GM18505 (cell line): ENCODE results near the gene XPNPEP2.

Experiments used
- ATAC-seq: cut with Tn5 transposase; IDR thresholded peaks from one replicate; pipeline ENCODE4 v1.9.1; 2021; ENCODE audit not compliant: unreplicated experiment
- POLR2A ChIP-seq: IDR thresholded peaks from 4 replicates; pipeline ENCODE4 v1.6.1; 2011; ENCODE audit warnings: borderline replicate concordance; ENCODE audit not compliant: insufficient read depth, insufficient read length; ENCODE audit errors: extremely low read depth

Gene XPNPEP2

DNA sequence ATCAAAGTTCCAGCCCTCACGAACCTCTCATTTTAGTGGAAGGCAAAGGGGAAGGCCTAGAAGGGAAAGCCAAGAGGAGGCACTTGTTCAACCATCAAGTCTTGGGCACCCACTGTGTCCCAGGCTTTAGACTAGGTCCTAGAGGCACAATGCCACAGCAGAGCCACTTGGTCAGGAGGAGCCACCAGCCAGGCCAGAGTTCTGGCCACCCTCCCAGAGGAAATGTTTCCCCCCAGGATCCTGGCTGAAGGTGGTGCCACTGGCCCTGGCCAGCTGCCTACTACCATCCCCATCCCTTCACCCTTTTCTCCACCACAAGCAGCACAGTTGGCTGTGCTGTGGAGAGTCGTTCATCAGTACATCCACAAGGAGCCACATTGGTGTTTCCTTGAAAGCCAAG is 34.3 kb upstream of the XPNPEP2 start:
- no peak for TF ChIP-seq POLR2A
- ATAC-seq: no peak

DNA sequence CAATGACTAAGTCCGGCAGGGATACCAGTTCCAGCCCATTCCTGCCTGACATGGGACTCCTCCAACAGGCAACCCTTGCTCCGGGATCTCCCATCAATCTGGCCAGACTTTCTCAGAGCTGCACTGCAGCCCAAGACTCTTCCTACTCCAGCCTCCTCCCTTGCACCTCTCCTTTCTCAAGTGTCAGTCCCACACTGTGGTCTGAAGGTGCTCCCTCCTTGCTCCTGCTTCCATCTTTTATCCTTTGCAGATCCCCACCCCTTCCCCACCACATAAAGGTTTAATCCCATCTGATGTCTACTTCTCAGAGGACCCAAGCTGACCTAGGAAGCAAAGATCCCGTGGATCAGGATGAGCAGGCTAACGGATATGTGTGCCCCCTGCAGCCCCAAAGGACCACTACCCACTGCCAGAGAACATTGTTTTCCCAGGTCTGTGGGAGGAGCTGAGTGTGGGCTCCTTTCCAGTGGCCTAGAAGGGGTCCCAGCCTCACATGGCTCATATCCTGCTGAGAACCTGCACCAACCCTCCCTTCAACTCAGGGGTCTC is 33.3 kb upstream of the XPNPEP2 start:
- no peak for ATAC-seq
- no peak for TF ChIP-seq POLR2A

DNA sequence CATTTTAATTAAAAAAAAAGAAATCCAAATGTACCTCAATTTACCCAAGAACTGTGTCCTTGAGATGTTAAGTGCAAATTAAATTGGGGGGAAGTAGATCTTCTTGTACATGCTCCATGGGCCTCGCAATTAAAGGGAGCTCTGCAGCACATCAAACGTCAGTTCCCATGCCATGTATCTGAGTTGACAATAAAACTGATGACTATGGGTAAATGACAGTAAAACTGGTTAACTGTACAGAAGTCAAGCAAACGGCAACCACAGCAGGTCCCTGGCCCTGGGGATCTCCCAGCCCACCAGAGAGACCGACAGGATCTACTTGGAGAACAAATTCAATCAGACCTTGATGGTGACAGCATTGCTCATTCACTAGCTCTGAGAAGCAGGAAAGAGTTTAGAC is 32.8 kb upstream of the XPNPEP2 start:
- no peak for TF ChIP-seq POLR2A
- ATAC-seq: no peak

DNA sequence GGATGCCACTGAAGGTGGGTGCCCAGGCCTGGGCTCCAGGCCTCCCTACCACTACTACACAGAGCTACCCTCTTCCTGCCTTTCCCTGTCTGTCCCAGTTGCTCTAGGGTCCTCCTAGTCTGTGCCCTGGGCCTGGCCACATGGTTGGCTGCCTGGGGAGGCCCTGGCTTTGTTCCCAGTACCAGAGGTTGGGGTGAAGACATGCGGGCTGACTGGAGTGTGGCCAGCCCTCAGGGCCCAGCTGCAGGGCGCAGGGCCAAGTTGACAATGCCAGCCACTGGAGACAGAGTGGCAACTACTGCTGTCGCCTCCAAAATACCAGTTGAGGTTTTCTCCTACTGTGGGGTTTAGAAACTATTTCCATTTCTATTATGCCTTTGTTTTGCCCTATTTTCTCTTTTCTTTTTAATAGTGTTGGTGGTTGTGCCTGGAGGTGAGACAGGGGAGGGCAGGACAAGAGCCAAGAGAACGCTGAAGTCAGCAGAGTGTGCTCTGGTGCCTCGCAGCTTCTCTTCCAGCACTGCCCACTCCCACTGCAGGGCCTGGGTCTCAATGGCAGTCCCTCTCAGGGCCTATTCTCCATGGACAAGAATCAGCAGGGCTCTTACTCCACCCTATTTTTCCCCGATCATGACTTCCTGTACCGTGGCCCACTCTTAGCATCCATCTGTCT is 32.2 kb upstream of the XPNPEP2 start:
- TF ChIP-seq POLR2A: no peak

DNA sequence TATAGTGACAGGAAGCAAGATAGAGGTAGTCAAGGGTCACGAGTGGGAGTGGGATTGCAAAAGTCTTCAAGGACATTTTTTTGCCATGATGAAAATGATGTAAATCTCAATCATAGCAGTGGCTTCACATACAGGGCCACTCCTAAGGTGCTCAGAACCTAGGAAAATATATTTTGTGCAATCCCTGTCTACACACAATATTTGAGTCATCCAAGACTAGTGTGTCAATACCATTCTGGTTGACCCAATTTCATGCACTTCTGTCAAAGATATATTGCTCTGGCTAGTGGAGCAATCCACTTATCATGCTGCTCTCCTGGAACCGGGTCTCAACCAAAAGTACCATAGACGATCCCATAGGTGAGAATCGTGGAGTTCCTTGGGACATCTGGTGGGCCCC is 24.2 kb upstream of the XPNPEP2 start:
- TF ChIP-seq POLR2A: no peak
- ATAC-seq: no peak

More for the DNA sequence above, 32.2 kb upstream of the XPNPEP2 start:
- no peak for ATAC-seq

DNA sequence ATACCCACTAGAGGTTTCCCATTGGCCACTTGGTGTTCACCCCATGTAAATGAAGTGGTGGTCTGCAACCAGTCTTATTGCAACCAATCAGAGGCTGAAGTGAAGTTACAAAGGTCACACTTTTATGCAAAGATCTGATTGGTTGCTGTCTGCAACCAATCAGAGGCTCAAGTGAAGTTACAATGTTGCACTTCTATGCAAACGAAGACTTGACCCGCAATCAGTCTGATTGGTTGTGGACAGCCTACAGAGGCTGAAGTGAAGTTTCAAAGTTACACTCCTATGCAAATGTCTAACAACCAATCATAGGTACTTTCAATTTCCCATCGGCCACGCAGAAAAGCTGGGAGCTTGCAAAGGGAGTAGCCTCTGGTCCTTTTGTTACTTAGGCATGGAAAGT is 22.3 kb upstream of the XPNPEP2 start:
- ATAC-seq: no peak
- no peak for TF ChIP-seq POLR2A

DNA sequence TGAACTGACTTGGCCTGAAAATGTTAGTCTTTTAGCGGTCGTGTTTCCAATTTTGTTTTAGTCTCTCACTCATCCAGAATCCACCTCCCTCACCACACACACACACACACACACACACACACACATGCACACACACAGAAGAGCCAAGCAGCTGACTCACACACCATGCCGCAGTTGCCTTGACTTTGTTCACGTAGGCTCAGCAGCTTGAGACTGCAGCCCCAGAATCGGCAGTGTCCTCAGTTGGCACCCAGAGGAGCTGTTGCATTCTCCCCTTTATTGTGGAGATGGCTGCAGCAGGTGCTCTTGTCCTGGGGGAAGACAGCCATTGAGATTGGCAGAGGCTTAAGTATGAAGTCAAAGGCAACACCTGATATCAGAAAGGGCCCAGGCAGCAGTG is 20.9 kb upstream of the XPNPEP2 start:
- no peak for ATAC-seq

DNA sequence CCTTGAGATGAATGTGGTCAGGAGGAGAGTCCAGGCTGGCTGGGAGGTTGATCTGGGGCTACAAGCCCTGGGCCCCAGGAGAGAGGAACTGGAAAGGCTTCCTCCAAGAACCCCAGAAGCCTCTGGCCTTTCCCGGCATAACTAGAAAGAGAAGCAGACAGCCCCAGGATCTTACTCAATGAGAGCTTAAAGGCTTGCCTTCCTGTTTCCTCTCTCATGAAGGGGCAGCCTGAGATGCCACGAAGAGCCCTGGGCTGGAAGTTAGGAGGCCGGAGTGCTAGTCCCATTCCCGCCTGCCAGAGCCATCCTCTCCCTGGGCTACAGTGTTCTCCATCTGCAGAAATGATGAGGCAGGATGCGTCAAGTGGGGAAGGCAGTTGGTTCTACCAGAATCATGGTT is 20.1 kb upstream of the XPNPEP2 start:
- ATAC-seq: no peak

More for the DNA sequence above, 20.9 kb upstream of the XPNPEP2 start:
- TF ChIP-seq POLR2A: no peak

DNA sequence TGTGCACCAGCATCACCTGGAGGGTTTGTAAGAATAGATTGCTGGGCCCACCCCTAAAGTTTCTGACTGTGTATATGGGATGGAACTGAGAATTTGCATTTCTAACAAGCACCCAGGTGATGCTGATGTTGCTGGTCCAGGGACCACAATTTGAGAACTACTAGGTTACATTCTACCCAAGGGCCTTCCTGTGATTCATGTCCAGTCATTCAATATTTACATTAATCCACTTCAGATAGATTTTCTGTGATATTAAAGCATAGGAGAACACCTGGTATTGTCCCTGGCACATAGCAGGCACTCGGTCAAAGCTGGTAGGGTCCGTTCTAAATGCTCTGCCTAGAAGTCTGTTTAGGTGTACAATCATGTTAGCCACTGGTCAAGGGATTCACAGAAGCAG is 19.5 kb upstream of the XPNPEP2 start:
- ATAC-seq: no peak
- TF ChIP-seq POLR2A: no peak

More for the DNA sequence above, 20.1 kb upstream of the XPNPEP2 start:
- no peak for TF ChIP-seq POLR2A

DNA sequence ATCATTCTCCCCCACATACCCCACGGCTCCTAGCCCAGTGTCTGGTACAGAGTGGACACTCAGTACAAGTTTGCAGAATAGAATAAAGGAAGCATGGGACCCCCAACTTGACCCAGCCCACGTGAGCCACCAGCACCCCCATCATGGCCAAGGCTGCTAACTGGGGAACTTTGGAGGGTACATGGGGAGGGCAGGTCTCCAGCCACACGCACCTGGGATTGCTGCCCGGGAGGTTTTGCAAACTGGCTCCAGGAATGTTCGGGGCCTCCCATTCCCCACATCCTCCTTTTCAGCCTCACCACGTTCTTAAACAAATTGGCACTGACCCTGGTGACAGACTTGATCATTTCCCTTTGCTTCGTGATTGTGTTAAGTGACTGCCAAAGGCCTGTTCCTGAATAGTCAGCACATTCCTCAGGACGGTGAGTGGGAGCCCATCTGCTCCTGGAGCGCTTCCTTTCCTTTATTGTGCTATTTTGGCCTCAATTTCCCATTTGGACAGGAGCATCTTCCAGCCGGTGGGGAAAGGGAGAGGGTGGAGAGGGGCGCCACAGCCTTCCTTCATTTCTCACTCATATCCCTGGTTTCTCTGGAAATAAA is 18.7 kb upstream of the XPNPEP2 start:
- no peak for ATAC-seq
- TF ChIP-seq POLR2A: no peak

DNA sequence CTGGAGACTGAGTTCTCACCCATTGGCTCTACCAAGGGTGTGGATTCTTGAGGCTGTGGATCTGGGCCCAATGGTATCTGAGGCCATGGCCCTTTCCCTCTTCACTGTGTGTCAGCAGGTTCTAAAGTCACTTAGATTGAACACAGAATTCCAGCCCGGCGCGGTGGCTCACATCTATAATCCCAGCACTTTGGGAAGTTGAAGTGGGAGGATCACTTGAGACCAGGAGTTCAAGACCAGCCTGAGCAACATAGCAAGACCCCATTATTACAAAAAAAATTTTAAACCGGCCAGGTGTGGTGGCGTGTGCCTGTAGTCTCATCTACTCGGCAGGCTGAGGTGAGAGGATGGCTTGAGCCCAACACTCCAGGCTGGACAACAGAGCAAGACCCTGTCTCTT is 18.0 kb upstream of the XPNPEP2 start:
- ATAC-seq: no peak
- TF ChIP-seq POLR2A: no peak

DNA sequence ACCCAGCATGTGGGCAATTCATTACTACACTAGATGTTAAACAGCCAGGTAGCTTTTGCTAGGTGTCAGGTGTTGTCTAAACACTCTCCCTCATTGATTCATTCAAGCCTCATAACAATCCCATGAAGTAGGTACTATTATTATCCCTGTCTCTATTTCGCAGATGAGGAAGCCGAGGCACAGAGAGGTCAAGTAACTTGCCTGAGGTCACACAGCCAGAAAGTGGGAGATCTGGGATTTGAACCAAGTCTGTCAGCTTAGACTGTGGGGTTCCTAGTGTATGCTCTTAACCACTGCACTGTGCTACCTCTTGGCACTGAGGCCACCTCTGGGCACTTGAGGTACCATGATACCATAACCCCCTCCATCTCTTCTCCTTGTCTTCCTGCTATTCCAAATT is 17.4 kb upstream of the XPNPEP2 start:
- no peak for ATAC-seq
- no peak for TF ChIP-seq POLR2A

DNA sequence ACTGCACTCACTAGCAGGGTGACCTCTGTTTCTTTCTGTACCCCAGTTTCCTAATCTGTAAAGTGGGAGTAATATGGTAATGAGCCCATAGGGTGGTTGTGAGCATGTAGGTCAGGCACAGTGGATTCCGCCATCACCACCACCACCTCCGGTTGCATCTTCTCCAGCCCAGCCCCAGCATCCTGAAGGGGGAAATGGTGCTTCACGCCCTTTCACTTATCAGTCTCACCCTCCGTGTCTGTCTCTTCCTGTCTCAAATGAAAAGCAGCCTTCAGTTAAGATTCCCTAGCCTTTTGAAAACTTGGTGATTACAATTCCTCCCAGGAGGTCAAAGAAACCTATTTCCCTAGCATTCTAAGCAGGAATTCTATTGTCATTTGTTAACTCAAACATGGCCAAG is 16.9 kb upstream of the XPNPEP2 start:
- no peak for TF ChIP-seq POLR2A
- ATAC-seq: no peak

DNA sequence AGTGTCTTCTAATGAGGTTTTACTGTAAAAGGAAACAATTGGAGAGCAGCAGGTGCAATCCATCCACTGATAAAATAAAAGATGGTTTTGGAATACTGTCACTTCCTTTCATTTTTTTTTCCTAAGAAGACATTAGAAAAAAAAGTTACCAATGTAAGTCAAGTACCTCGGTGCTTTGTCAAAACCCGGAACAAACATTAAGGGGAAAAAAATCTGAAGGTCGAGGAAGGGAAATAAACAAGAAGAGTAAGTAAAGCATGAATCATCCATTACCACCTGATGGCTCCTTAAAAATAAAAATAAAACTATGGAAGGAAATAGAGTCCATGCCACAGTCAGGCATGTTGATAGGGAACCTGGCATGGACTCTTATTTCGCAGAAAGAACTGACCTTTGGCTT is 15.3 kb upstream of the XPNPEP2 start:
- no peak for ATAC-seq
- no peak for TF ChIP-seq POLR2A
